ENCODE results near the gene AKR1B15. TPM values are rescaled to one million over a fixed set of nuclear protein-coding genes. Genes with fewer than 3 reads are reported as not detected.

The AKR1B15 gene
- total RNA-seq, 4 donors from 2014 or later: 2.0 TPM; not detected in 3

DNA sequence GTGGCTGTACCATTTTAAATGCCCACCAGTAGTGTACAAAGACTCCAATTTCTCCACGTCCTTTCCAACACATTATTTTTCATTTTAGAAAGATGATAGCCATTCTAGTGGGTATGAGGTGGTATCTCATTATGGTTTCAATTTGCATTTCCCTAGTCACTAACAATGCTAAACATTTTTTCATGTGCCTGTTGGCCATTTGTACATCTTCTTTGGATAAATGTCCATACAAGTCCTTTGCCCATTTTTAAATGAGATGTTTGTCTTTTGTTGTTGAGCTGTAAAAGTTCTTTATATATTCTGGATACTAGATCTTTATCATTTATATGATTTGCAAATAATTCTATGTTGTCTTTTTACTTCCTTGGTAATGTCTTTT is 78.9 kb downstream of the AKR1B15 start:
- TF ChIP-seq CTCF (IDR thresholded peaks at IDR 0.05; ENCODE audit: low read depth): no peak

DNA sequence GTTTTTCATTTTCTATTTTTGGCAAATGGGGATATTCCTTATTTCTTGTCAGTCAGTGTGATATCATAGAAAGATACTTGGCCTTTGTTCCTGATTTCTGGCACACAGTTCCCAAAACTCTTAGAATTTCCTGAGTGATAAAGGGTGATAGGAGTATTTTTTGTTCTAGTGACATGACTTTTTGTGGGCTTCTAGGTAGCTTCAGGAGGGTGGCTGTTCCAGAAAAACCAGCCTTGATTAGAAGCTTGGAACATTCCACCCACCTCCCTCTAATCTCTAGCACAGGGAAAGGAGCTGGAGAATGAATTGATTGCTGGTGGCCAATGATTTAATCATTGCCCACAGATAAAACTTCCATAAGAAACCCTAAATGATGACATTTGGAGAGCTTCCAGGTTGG is 80.5 kb downstream of the AKR1B15 start:
- TF ChIP-seq CTCF (IDR thresholded peaks at IDR 0.05; ENCODE audit: low read depth): no peak

Other genes with a start within 250 kb of the AKR1B15 start
- 10 to 100 TPM in 2 of 4 donors, 1 to 10 TPM in 2; 4.5 to 13.2 (median 10.2) TPM for gene SLC35B4, start 232.2 kb upstream of the AKR1B15 start, total RNA-seq
- gene AKR1B1, start 90.0 kb upstream of the AKR1B15 start, total RNA-seq: 100 to 1,000 TPM in 3 of 4 donors, 10 to 100 TPM in 1; 90.4 to 147 (median 123) TPM
- gene AKR1B10, start 21.5 kb upstream of the AKR1B15 start, total RNA-seq: 1 to 10 TPM in 1 of 4 donors, under 1 TPM in 1, not detected in 2; 0.88 to 2.1 TPM
- gene BPGM, start 97.7 kb downstream of the AKR1B15 start, total RNA-seq: 10 to 100 TPM; 11.1 to 14.0 (median 12.4) TPM
- gene CALD1, start 230.5 kb downstream of the AKR1B15 start, total RNA-seq: 100 to 1,000 TPM; 142 to 278 (median 240) TPM